ENCODE results near the gene EBF3.

Gene EBF3

GRCh38 chr10:129971381-129972144 lies 7.5 kb upstream of the EBF3 start:
- in situ Hi-C loops (cut with MboI; ENCODE audit: low sequenced_read_pairs), result no loop called here

GRCh38 chr10:129970465-129971364 lies 6.6 kb upstream of the EBF3 start:
- in situ Hi-C loops (cut with MboI; ENCODE audit: low sequenced_read_pairs), result no loop called here

- in situ Hi-C loops (cut with MboI; ENCODE audit: low sequenced_read_pairs), result no loop called here
These were observed 5.9 kb upstream of the EBF3 start for GRCh38 chr10:129969911-129970464.

- in situ Hi-C loops (cut with MboI; ENCODE audit: low sequenced_read_pairs), result no loop called here
These were observed 5.3 kb upstream of the EBF3 start for GRCh38 chr10:129969184-129969910.

- in situ Hi-C loops (cut with MboI; ENCODE audit: low sequenced_read_pairs), result no loop called here
These were observed 4.7 kb upstream of the EBF3 start for GRCh38 chr10:129968853-129969183.

- in situ Hi-C loops (cut with MboI; ENCODE audit: low sequenced_read_pairs), result no loop called here
These were observed 4.2 kb upstream of the EBF3 start for GRCh38 chr10:129968020-129968852.

GRCh38 chr10:129967579-129968019 lies 3.5 kb upstream of the EBF3 start:
- in situ Hi-C loops (cut with MboI; ENCODE audit: low sequenced_read_pairs), result no loop called here

GRCh38 chr10:129966889-129967578 lies 3.0 kb upstream of the EBF3 start:
- in situ Hi-C loops (cut with MboI; ENCODE audit: low sequenced_read_pairs), result no loop called here

GRCh38 chr10:129966370-129966888 lies 2.4 kb upstream of the EBF3 start:
- in situ Hi-C loops (cut with MboI; ENCODE audit: low sequenced_read_pairs), result no loop called here

GRCh38 chr10:129965959-129966358 lies 1.9 kb upstream of the EBF3 start:
- in situ Hi-C loops (cut with MboI; ENCODE audit: low sequenced_read_pairs), result no loop called here

- in situ Hi-C loops (cut with MboI; ENCODE audit: low sequenced_read_pairs), result no loop called here
These were observed 1.3 kb upstream of the EBF3 start for GRCh38 chr10:129965425-129965808.

GRCh38 chr10:129964611-129965424 lies 744 bp upstream of the EBF3 start:
- in situ Hi-C loops (cut with MboI; ENCODE audit: low sequenced_read_pairs), result no loop called here

- in situ Hi-C loops (cut with MboI; ENCODE audit: low sequenced_read_pairs), result no loop called here
These were observed 1.0 kb downstream of the EBF3 start for GRCh38 chr10:129962872-129963640.

- in situ Hi-C loops (cut with MboI; ENCODE audit: low sequenced_read_pairs), result no loop called here
These were observed 1.8 kb downstream of the EBF3 start for GRCh38 chr10:129962031-129962871.

GRCh38 chr10:129961157-129961701 lies 2.8 kb downstream of the EBF3 start:
- in situ Hi-C loops (cut with MboI; ENCODE audit: low sequenced_read_pairs), result no loop called here

- in situ Hi-C loops (cut with MboI; ENCODE audit: low sequenced_read_pairs), result no loop called here
These were observed 3.5 kb downstream of the EBF3 start for GRCh38 chr10:129960481-129961156.
